GM19043 (cell line): Measurements from ENCODE around the gene LRRC41.
"Not testable (repeated sequence)": the region's sequence is repeated elsewhere in the genome, so short reads cannot be mapped to it uniquely, and the experiment has no call there.

Source experiments
- ATAC-seq: cut with Tn5 transposase; IDR thresholded peaks from one replicate; pipeline ENCODE4 v1.9.1; 2021; ENCODE audit warnings: low read depth; ENCODE audit not compliant: unreplicated experiment

The LRRC41 gene

GRCh38 chr1:46303038-46303871, at the start of gene LRRC41, which contains the start of gene UQCRH:
Gene LRRC41 (minus strand): TSS chr1:46303616. CDS start chr1:46303322, 294 bp downstream.
Gene UQCRH (plus strand): TSS chr1:46303698. CDS start chr1:46303767, 69 bp downstream.
- ATAC-seq: peak; percentile 81

- ATAC-seq: no peak
Observed at GRCh38 chr1:46352363-46352762, 48.9 kb upstream of the LRRC41 start.

GRCh38 chr1:46345281-46345680, 41.9 kb upstream of the LRRC41 start:
- no peak for ATAC-seq

- ATAC-seq: no peak
Observed at GRCh38 chr1:46344481-46344880, 41.1 kb upstream of the LRRC41 start.

GRCh38 chr1:46343705-46344104, 40.3 kb upstream of the LRRC41 start:
- ATAC-seq: no peak

- no peak for ATAC-seq
Observed at GRCh38 chr1:46343351-46343695, 39.9 kb upstream of the LRRC41 start.

- ATAC-seq: no peak
Observed at GRCh38 chr1:46342677-46343350, 39.4 kb upstream of the LRRC41 start.

GRCh38 chr1:46342084-46342656, 38.8 kb upstream of the LRRC41 start:
- no peak for ATAC-seq

GRCh38 chr1:46341222-46342083, 38.0 kb upstream of the LRRC41 start:
- ATAC-seq: no peak

- peak; percentile 76 for ATAC-seq
Observed at GRCh38 chr1:46340404-46341221, 37.2 kb upstream of the LRRC41 start, which contains the start of gene NSUN4. Gene NSUN4 (plus strand): TSS chr1:46340807. CDS start chr1:46340827, 20 bp downstream.

- ATAC-seq: not testable (repeated sequence)
Observed at GRCh38 chr1:46337409-46337808, 34.0 kb upstream of the LRRC41 start.

GRCh38 chr1:46335081-46335480, 31.7 kb upstream of the LRRC41 start:
- ATAC-seq: no peak

- no peak for ATAC-seq
Observed at GRCh38 chr1:46334030-46334384, 30.6 kb upstream of the LRRC41 start.

GRCh38 chr1:46333300-46334029, 30.0 kb upstream of the LRRC41 start:
- peak; percentile 47 for ATAC-seq

GRCh38 chr1:46331786-46332540, 28.5 kb upstream of the LRRC41 start:
- not testable (repeated sequence) for ATAC-seq

GRCh38 chr1:46330381-46330780, 27.0 kb upstream of the LRRC41 start:
- ATAC-seq: not testable (repeated sequence)

GRCh38 chr1:46329807-46330206, 26.4 kb upstream of the LRRC41 start:
- ATAC-seq: not testable (repeated sequence)

GRCh38 chr1:46328182-46328581, 24.8 kb upstream of the LRRC41 start:
- not testable (repeated sequence) for ATAC-seq
